Glutamatergic neuron (in vitro differentiated cells): ENCODE results near the gene AOC3. TPM values are rescaled to one million over a fixed set of nuclear protein-coding genes. Genes with fewer than 3 reads are reported as not detected.
"Not testable (repeated sequence)": the region's sequence is repeated elsewhere in the genome, so short reads cannot be mapped to it uniquely, and the experiment has no call there.

Source experiments
- DNase-seq: peaks from one replicate; pipeline ENCODE4 v3.0.0; 2022
- H3K27ac Mint-ChIP-seq: one replicate; pipeline ENCODE4 v1.8.0; 2020; ENCODE audit warnings: mild to moderate bottlenecking, mixed read lengths, inconsistent platforms; ENCODE audit not compliant: unreplicated experiment
- H3K27me3 Mint-ChIP-seq: one replicate; pipeline ENCODE4 v1.8.0; 2020; ENCODE audit warnings: mild to moderate bottlenecking, moderate library complexity, mixed read lengths, inconsistent platforms; ENCODE audit not compliant: unreplicated experiment
- H3K36me3 Mint-ChIP-seq: one replicate; pipeline ENCODE4 v1.8.0; 2020; ENCODE audit warnings: mild to moderate bottlenecking, mixed read lengths, inconsistent platforms; ENCODE audit not compliant: unreplicated experiment
- H3K4me1 Mint-ChIP-seq: one replicate; pipeline ENCODE4 v1.8.0; 2020; ENCODE audit warnings: mild to moderate bottlenecking, low read depth, mixed read lengths, inconsistent platforms; ENCODE audit not compliant: unreplicated experiment
- H3K4me3 Mint-ChIP-seq: one replicate; pipeline ENCODE4 v1.8.0; 2020; ENCODE audit warnings: mild to moderate bottlenecking, mixed read lengths, inconsistent platforms; ENCODE audit not compliant: unreplicated experiment
- H3K9me3 Mint-ChIP-seq: one replicate; pipeline ENCODE4 v1.8.0; 2020; ENCODE audit warnings: mild to moderate bottlenecking, moderate library complexity, mixed read lengths, inconsistent platforms; ENCODE audit not compliant: unreplicated experiment
- CTCF ChIP-seq: fragments of 200-600 bp; sonication (generic); IDR thresholded peaks from one replicate; pipeline ENCODE4 v1.5.0; 2021; ENCODE audit not compliant: partially characterized antibody, unreplicated experiment
- total RNA-seq: library from RNA; stranded (reverse); fragmentation: NEBNext Ultra II Directional; extraction: Animal tissue kit (Norgen Biotek cat#: 25700); gene quantifications from one replicate; pipeline ENCODE4 v1.2.1, GENCODE V29; 2021; ENCODE audit not compliant: unreplicated experiment

Gene AOC3
- total RNA-seq, 1 donor from 2014 or later, result 2.0 TPM

DNA sequence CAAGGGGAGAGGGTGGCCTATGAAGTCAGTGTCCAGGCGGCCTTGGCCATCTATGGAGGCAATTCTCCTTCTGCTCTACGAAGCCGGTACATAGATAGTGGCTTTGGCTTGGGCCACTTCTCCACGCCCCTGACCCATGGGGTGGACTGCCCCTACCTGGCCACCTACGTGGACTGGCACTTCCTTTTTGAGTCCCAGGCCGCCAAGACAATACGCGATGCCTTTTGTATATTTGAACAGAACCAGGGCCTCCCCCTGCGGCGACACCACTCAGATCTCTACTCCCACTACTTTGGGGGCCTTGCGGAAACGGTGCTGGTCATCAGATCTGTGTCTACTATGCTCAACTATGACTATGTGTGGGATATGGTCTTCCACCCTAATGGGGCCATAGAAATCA lies 17.3 kb downstream of the AOC3 start:
- Mint-ChIP-seq H3K27ac (no peak overlapping the region), H3K36me3 (peaks cover 12% of the 10 kb centered on the region), H3K4me1 (no peaks in the 10 kb centered on the region), H3K9me3 (peaks cover 2% of the 10 kb centered on the region), H3K4me3 (no peak overlapping the region), H3K27me3 (peaks cover 6% of the 10 kb centered on the region)
- TF ChIP-seq CTCF, result no peak
- DNase-seq, result no peak

DNA sequence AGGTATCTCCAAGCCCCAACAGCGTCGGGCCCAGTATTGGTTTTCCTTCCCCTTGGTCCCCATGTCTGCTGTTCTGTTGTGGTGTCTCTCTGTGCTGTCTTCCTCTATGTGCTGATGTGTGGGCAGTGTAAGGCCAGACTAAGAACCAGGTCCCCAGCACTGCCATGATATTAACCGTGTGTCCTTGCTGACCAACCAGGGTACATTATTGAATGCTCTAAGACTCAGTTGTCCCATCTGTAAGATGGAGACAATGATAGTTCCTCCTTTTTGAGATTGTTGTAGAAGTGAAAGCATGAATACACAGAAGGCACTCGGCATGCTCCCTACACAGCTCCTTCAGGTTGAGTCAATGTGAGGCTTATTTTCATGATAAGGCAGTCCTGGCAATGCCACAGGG lies 20.6 kb downstream of the AOC3 start:
- H3K9me3 Mint-ChIP-seq, result peaks cover 2% of the 10 kb centered on the region
- DNase-seq, result no peak
- H3K4me3 Mint-ChIP-seq, result no peak overlapping the region
- no peak overlapping the region for H3K27ac Mint-ChIP-seq
- peaks cover 12% of the 10 kb centered on the region for H3K36me3 Mint-ChIP-seq
- H3K27me3 Mint-ChIP-seq, result peaks cover 3% of the 10 kb centered on the region
- TF ChIP-seq CTCF, result no peak
- H3K4me1 Mint-ChIP-seq, result no peaks in the 10 kb centered on the region

DNA sequence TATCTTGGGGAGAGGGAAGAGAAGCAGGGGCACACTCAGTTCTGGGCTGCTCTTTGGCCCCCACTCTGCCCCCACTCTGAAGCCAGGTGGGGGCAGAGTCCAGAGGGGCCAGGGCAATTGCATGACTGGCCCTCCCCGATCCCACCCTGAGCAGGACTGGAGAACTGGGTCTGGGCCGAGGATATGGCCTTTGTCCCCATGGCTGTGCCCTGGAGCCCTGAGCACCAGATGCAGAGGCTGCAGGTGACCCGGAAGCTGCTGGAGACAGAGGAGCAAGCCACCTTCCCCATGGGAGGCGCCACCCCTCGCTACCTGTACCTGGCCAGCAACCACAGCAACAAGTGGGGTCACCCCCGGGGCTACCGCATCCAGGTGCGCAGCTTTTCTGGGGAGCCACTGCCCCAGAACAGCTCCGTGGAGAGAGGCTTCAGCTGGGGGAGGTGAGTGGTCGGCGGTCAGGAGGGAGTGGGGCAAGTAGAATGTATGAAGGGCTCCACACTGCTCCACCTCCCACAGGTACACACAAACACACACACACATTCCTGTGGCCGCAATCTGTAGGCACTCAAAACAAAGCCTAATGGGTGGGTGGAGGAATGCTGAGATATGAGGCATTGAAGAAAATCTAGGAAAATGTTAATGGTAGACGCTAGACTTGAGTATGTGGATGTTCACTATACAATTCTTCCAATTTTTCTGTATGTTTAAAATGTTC lies 21.4 kb downstream of the AOC3 start:
- no peak for DNase-seq
- TF ChIP-seq CTCF, result no peak
- peaks cover 12% of the 10 kb centered on the region for H3K36me3 Mint-ChIP-seq
- H3K9me3 Mint-ChIP-seq, result peaks cover 2% of the 10 kb centered on the region
- no peak overlapping the region for H3K27ac Mint-ChIP-seq
- no peaks in the 10 kb centered on the region for H3K27me3 Mint-ChIP-seq
- H3K4me3 Mint-ChIP-seq, result no peak overlapping the region
- H3K4me1 Mint-ChIP-seq, result no peaks in the 10 kb centered on the region

- H3K9me3 Mint-ChIP-seq, result peaks cover 2% of the 10 kb centered on the region
- no peak overlapping the region for H3K27ac Mint-ChIP-seq
- H3K36me3 Mint-ChIP-seq, result peaks cover 12% of the 10 kb centered on the region
- H3K4me3 Mint-ChIP-seq, result no peak overlapping the region
- TF ChIP-seq CTCF, result no peak
- H3K4me1 Mint-ChIP-seq, result no peaks in the 10 kb centered on the region
- no peak for DNase-seq
- H3K27me3 Mint-ChIP-seq, result no peaks in the 10 kb centered on the region
Observed at GRCh38 chr17:42873315-42873714, 22.3 kb downstream of the AOC3 start.

- not testable (repeated sequence) for H3K9me3 Mint-ChIP-seq, H3K27ac Mint-ChIP-seq, H3K4me3 Mint-ChIP-seq, H3K4me1 Mint-ChIP-seq, H3K27me3 Mint-ChIP-seq, DNase-seq
- peaks cover 12% of the 10 kb centered on the region for H3K36me3 Mint-ChIP-seq
Observed at GRCh38 chr17:42873932-42874695, 23.1 kb downstream of the AOC3 start.
